Right lobe of liver (tissue), 6 donors: ENCODE measurements around the gene TRIM58. TPM values are rescaled to one million over a fixed set of nuclear protein-coding genes. Genes with fewer than 3 reads are reported as not detected.

Source experiments
- ATAC-seq, 4 donors: fragments of 200-7000 bp; cut with Tn5 transposase; one replicate each; pipeline ENCODE4 v1.9.1; 2020; ENCODE audit warnings: mild to moderate bottlenecking in 4 of 4, moderate library complexity in 4 of 4
- DNase-seq, 3 donors: peaks; one replicate each; pipeline ENCODE4 v3.0.0-alpha.2; 2020
- H3K27ac ChIP-seq, 3 donors: fragments of 200-600 bp; one replicate each; pipeline ENCODE4 v1.8.0; 2022
- H3K27me3 ChIP-seq, 2 donors: fragments of 200-600 bp; one replicate each; pipeline ENCODE4 v1.8.0; 2022
- H3K36me3 ChIP-seq, 4 donors: fragments of 200-600 bp; sonication (generic) in 1 of 4; one replicate each; pipeline versions ENCODE4 v1.5.1 to v1.8.0; 2017 to 2022; ENCODE audit warnings: control low read depth in 1 of 4
- H3K4me1 ChIP-seq, 4 donors: fragments of 200-600 bp; sonication (generic) in 1 of 4; one replicate each; pipeline versions ENCODE4 v1.5.1 to v1.8.0; 2017 to 2022; ENCODE audit warnings: control low read depth in 1 of 4
- H3K4me3 ChIP-seq, 3 donors: fragments of 200-600 bp; one replicate each; pipeline ENCODE4 v1.8.0; 2022
- H3K9me3 ChIP-seq, 4 donors: fragments of 200-600 bp; sonication (generic) in 1 of 4; one replicate each; pipeline versions ENCODE4 v1.5.1 to v1.8.0; 2017 to 2022; ENCODE audit warnings: control low read depth in 1 of 4
- CTCF ChIP-seq, 4 donors: fragments of 200-600 bp in 3 of 4; fragments of 450-650 bp in 1 of 4; IDR thresholded peaks; one replicate each; pipeline versions ENCODE4 v1.5.1 to v1.8.0; 2016 to 2022; ENCODE audit warnings: antibody characterized with exemption in 4 of 4, mild to moderate bottlenecking in 2 of 4
- POLR2A ChIP-seq: fragments of 450-650 bp; IDR thresholded peaks from one replicate; pipeline ENCODE4 v1.6.1; 2017; ENCODE audit warnings: antibody characterized with exemption, mild to moderate bottlenecking
- WGBS: methylation state at CpG from one replicate; pipeline ENCODE4 v1.1.6; 2018; ENCODE audit warnings: low coverage, low lambda C conversion rate; ENCODE audit not compliant: insufficient coverage; ENCODE audit errors: missing lambda C conversion rate; 5-methylcytosine and 5-hydroxymethylcytosine counted together
- intact Hi-C, 2 donors: fragments of 100-400 bp; cut with DNase I; formaldehyde crosslinking; loops; one replicate each; pipeline versions ENCODE4 v1.11.2 to v1.14.1; 2022
- total RNA-seq, 6 experiments: library from RNA; depleted of rRNA in 2 of 6; stranded (reverse); fragments of >200 nt in 2 of 6; fragmentation: NEBNext Ultra II Directional in 3 of 6; extraction: Animal tissue kit (Norgen Biotek cat#: 25700) in 3 of 6; gene quantifications; one replicate each; pipeline versions ENCODE4 v1.1.0 to v1.2.4, GENCODE V29; 2016 to 2023
- donor health status: DM: no; HTN: yes; CAD: no.
- donor health status: DM: no; HTN: no; CAD: no.
- donor health status: DM: no; HTN: no; CAD: no.
- donor health status: DM: no; HTN: yes; CAD: no.
- donor health status: DM: no; HTN: yes; CAD: no.

Gene TRIM58
- total RNA-seq, 6 experiments from 2014 or later: 0.29 to 5.5 (median 2.1) TPM; not detected in 1

GRCh38 chr1:247864644-247865043 lies 7.7 kb downstream of the TRIM58 start:
- Histone ChIP-seq H3K36me3 (no peaks in the 10 kb centered on the region), H3K27me3 (no peaks in the 10 kb centered on the region), H3K4me1 (no peaks in the 10 kb centered on the region), H3K4me3 (no peak overlapping the region), H3K27ac (no peak overlapping the region), H3K9me3 (no peaks in the 10 kb centered on the region)
- 73% methylated on average over 15 of the region's 17 CpGs for whole genome bisulfite sequencing
- DNase-seq: no peak
- ATAC-seq: no peak
- TF ChIP-seq CTCF (IDR thresholded peaks at IDR 0.05) (no peak), POLR2A (no peak)
- intact Hi-C loops: no loop called here

GRCh38 chr1:247865416-247865815 lies 8.4 kb downstream of the TRIM58 start:
- intact Hi-C loops: no loop called here
- WGBS: 20% methylated on average over 2 of the region's 6 CpGs
- Histone ChIP-seq H3K4me3 (no peak overlapping the region), H3K4me1 (no peaks in the 10 kb centered on the region), H3K36me3 (no peaks in the 10 kb centered on the region), H3K27ac (no peak overlapping the region), H3K27me3 (no peaks in the 10 kb centered on the region), H3K9me3 (no peaks in the 10 kb centered on the region)
- no peak for TF ChIP-seq CTCF (IDR thresholded peaks at IDR 0.05)
- no peak for TF ChIP-seq POLR2A
- ATAC-seq (no peak), DNase-seq (no peak)

GRCh38 chr1:247883346-247883745 lies 26.4 kb downstream of the TRIM58 start:
- H3K36me3 ChIP-seq: no peaks in the 10 kb centered on the region
- intact Hi-C loops: no loop called here
- no peaks in the 10 kb centered on the region for H3K4me1 ChIP-seq
- DNase-seq (no peak), ATAC-seq (no peak)
- H3K9me3 ChIP-seq: no peaks in the 10 kb centered on the region
- H3K27ac ChIP-seq: no peak overlapping the region
- no peak overlapping the region for H3K4me3 ChIP-seq
- WGBS: 85% methylated on average over 5 of the region's 9 CpGs
- no peaks in the 10 kb centered on the region for H3K27me3 ChIP-seq
- TF ChIP-seq CTCF (IDR thresholded peaks at IDR 0.05) (no peak), POLR2A (no peak)

- no peaks in the 10 kb centered on the region for H3K27me3 ChIP-seq
- 83% methylated on average over 10 of the region's 10 CpGs for WGBS
- intact Hi-C loops: no loop called here
- H3K9me3 ChIP-seq: no peaks in the 10 kb centered on the region
- H3K4me3 ChIP-seq: no peak overlapping the region
- H3K4me1 ChIP-seq: no peaks in the 10 kb centered on the region
- TF ChIP-seq CTCF (IDR thresholded peaks at IDR 0.05): no peak
- DNase-seq (no peak), ATAC-seq (no peak)
- no peaks in the 10 kb centered on the region for H3K36me3 ChIP-seq
- no peak overlapping the region for H3K27ac ChIP-seq
Measured at GRCh38 chr1:247884797-247885413, 27.9 kb downstream of the TRIM58 start.
